GM12891 (cell line): ENCODE data around the gene KRT76.

Experiments used
- PAX5 ChIP-seq: IDR thresholded peaks from 2 replicates; pipeline ENCODE4 v1.6.1; 2011; ENCODE audit warnings: low read length, moderate library complexity, mild to moderate bottlenecking; ENCODE audit not compliant: insufficient read depth, severe bottlenecking
- POLR2A ChIP-seq: IDR thresholded peaks from 2 replicates; pipeline ENCODE4 v1.6.1; 2011; ENCODE audit warnings: low read depth, low read length, control low read depth
- POLR2AphosphoS5 ChIP-seq: IDR thresholded peaks from 2 replicates; pipeline ENCODE4 v1.6.1; 2011; ENCODE audit warnings: low read depth, low read length, control low read depth
- POU2F2 ChIP-seq: IDR thresholded peaks from 2 replicates; pipeline ENCODE4 v1.6.1; 2011; ENCODE audit warnings: low read depth, mild to moderate bottlenecking, control low read depth, low read length, moderate library complexity
- TAF1 ChIP-seq: IDR thresholded peaks from 2 replicates; pipeline ENCODE4 v1.6.1; 2011; ENCODE audit warnings: low read depth, low read length, control low read depth

GRCh38 chr12:52749827-52750226 lies 27.3 kb downstream of the KRT76 start:
- TF ChIP-seq POLR2AphosphoS5 (no peak), TAF1 (no peak), POLR2A (no peak), POU2F2 (no peak), PAX5 (no peak)
